GM12864 (cell line): ENCODE data around the gene RNF11.
"Not testable (repeated sequence)": the region's sequence is repeated elsewhere in the genome, so short reads cannot be mapped to it uniquely, and the experiment has no call there.

Source experiments
- DNase-seq: peaks from one replicate; pipeline ENCODE4 v3.0.0-alpha.2; 2011; ENCODE audit warnings: low read depth
- H3K4me3 ChIP-seq: 2 replicates; pipeline ENCODE4 v1.5.1; 2011; ENCODE audit warnings: mild to moderate bottlenecking, low read depth, low read length, control low read depth
- TF ChIP-seq, protein P1 (sequence below): IDR thresholded peaks from 2 replicates; pipeline ENCODE4 v1.5.1; 2011; ENCODE audit warnings: low read depth, mild to moderate bottlenecking, moderate library complexity, low read length, control low read depth, inconsistent platforms; ENCODE audit errors: missing control alignments

RNF11 gene

DNA sequence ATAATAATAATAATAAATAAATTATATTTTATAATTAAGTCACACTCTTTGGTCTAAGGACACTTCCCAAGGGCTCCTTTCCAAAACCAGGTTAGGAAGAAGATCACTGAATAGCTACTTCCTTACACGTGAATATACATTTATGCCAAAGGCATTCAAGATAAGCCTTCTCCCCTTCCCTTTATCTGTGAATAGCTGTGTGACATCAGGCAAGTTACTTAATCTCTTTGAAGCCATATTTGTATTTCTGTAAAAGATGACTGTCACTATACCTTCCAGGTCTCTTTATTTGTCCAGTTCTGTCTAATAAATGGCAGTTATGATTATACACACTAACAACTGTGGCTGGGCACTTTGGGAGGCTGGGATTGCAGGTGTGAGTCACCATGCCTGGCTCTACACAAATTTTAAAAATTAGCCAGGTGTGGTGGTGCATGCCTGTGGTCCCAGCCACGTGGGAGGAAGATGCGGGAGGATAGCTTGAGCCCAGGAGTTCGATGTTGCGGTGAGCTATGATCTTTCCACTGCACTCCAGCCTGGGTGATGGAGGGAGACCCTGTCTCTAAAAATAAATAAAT is 5.5 kb upstream of the RNF11 start:
- no peak for DNase-seq
- TF ChIP-seq, protein P1, sequence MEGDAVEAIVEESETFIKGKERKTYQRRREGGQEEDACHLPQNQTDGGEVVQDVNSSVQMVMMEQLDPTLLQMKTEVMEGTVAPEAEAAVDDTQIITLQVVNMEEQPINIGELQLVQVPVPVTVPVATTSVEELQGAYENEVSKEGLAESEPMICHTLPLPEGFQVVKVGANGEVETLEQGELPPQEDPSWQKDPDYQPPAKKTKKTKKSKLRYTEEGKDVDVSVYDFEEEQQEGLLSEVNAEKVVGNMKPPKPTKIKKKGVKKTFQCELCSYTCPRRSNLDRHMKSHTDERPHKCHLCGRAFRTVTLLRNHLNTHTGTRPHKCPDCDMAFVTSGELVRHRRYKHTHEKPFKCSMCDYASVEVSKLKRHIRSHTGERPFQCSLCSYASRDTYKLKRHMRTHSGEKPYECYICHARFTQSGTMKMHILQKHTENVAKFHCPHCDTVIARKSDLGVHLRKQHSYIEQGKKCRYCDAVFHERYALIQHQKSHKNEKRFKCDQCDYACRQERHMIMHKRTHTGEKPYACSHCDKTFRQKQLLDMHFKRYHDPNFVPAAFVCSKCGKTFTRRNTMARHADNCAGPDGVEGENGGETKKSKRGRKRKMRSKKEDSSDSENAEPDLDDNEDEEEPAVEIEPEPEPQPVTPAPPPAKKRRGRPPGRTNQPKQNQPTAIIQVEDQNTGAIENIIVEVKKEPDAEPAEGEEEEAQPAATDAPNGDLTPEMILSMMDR = no peak
- no peak overlapping the region for H3K4me3 ChIP-seq

DNA sequence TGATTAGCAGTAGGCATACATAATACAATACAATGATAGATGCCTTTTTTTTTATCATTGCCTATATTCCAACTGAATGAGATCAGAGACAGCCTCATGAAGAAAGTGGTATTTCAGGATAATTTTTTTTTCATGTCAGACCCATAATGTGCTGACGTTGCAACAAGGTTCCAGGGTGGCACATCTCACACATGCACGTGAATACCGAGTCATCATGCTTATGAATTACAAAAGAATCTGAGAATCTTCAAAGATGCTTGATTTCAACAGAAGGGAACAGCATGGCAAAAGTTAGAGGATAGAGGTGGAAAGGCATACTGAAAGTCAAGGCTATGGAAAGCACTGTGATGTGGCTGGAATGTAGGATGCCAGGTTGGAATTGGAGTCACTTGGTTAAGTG is 5.0 kb upstream of the RNF11 start:
- DNase-seq = no peak
- no peak overlapping the region for H3K4me3 ChIP-seq
- TF ChIP-seq, protein P1 = no peak

DNA sequence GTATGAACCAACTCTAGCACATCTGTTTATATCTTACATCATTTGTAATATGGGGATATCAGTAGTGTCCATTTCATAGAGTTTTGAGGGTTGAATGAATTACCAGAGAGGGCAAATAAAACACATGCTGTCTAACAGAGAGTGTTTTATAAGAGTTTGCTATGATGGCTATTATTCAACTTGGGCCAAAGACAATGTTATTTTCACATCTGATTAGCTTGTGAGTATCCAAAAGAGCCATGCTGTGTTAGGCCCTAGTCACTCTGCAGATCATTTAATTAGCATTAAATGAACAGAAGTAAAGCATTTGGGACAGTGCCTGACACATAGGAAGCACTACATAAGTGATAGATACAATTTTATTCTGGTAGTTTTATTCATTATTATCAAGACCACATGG is 4.2 kb upstream of the RNF11 start:
- TF ChIP-seq, protein P1 = no peak

DNA sequence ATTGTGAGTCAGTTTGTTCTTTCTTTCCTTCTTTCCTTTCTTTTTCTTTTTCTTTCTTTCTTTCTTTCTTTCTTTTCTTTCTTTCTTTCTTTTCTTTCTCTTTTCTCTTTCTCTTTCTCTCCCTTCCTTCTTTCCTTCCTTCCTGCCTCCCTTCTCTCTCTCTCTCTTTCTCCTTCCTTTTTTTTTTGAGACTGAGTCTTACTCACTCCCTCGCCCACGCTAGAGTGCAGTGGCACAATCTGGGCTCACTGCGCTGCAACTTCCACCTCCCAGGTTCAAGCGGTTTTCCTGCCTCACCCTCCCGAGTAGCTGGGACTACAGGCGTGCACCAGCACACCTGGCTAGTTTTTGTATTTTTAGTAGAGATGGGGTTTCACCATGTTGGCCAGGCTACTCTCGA is 1.8 kb upstream of the RNF11 start:
- peak overlapping the region; percentile 64 for H3K4me3 ChIP-seq
- DNase-seq = not testable (repeated sequence)

More for the DNA sequence above, 4.2 kb upstream of the RNF11 start:
- H3K4me3 ChIP-seq = no peak overlapping the region
- DNase-seq = no peak

DNA sequence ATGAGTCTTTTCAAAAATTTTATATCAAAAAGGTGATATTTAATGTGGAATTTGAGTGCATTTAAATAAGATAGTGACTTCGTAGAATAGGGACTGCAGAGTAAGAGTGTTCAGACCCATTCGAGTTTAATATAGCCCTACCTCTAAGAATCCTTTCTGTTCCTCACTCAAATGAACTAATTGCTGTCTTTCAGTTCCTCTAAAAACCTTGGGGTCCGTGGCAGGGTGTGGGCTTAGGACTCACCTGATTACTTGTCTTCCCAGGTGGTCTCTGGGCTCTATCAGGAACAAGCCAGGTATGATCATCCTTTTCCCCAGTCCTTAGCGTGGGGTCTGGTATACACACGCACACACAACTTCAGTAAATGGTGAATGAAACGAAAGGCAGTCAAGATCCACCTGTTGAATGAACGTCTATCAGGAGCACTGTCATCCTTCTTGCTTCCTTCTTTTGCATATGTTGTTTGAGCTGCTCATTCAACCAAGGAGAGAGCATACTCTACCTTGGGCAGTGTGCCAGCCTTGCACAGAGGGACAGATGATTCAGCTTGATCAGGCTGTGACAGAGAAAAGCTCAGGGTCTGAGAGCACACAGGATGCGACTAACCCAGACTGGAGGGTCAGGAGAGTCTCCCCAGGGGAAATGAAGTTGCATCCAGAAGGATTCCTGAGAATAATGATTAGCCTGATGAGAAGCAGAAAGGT is 1.2 kb upstream of the RNF11 start:
- H3K4me3 ChIP-seq = peak overlapping the region; percentile 64
- DNase-seq = peak; percentile 89
- TF ChIP-seq, protein P1 = no peak

DNA sequence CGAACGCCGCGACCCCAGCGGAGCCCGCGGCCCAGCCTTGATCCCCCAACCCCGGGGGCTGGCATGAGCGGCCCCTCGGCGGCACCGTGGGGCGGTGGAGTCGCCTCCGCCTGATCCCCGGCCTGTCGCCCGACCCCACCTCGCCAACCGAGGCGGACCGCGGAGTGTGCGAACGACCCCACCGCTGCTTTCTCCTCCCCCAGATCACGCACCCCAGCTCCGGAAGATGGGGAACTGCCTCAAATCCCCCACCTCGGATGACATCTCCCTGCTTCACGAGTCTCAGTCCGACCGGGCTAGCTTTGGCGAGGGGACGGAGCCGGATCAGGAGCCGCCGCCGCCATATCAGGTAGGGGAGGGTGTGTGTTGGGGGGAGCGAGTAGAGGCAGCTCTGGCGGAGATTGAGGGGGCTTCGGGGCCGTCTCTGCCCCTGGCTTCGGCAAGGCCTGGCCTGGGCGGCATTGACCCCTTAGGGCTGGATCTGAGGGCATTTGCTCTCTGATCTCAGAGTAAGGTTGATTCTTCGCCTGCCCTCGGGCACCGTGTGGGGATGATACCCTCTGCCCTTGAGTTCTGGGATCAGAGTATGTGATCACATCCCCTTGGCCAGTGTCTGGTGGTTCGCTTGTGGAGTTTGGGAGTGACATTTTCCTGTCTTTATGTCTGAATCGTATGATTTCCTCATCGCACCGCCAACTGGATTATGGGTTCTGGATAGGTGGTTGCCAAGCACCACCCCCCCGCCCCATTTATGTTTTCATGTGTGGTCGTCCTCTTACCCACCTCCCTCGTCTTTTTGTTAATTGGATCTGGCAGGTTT is 668 bp downstream of the RNF11 start:
- H3K4me3 ChIP-seq = peak overlapping the region; percentile 64
- TF ChIP-seq, protein P1 = no peak
- DNase-seq = no peak

DNA sequence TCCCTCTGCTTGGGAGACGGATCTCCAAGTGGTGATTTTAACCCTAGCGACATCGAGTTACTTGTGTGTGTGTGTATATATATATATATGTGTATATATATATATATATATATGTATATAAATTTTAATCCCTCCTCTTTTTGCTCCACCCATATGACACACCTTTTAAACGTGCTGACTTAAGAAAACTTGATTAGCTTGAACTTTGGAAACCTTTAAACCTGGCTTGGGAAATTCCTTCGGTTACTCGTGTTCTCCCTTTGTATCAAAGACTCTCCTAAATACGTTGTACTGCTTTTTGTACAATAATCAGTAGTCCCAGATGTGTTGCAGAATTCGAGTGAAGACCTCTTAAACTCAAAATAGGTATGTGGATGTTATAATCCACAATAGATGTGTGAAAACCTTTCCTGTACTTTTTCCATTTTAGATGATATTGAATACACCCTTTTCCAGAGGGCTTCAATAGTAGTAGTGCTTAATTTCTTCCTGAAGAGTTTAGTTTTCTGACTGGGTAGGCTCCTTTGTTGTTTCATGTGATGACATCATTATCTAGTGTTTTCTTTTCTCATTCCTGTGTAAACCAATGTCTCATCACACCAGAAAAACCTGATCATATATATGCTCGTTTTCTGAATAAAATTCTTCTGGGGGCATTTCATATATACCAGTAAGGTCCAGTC is 1.4 kb downstream of the RNF11 start:
- no peak for DNase-seq
- peak overlapping the region; percentile 64 for H3K4me3 ChIP-seq
- TF ChIP-seq, protein P1 = no peak
